GM18909 (cell line): Measurements from ENCODE around the gene MKRN2.
"Not testable (repeated sequence)": the region's sequence is repeated elsewhere in the genome, so short reads cannot be mapped to it uniquely, and the experiment has no call there.

ENCODE experiments used
- ATAC-seq: cut with Tn5 transposase; IDR thresholded peaks from one replicate; pipeline ENCODE4 v1.9.1; 2021; ENCODE audit warnings: mild to moderate bottlenecking; ENCODE audit not compliant: unreplicated experiment, poor library complexity

MKRN2 gene

DNA sequence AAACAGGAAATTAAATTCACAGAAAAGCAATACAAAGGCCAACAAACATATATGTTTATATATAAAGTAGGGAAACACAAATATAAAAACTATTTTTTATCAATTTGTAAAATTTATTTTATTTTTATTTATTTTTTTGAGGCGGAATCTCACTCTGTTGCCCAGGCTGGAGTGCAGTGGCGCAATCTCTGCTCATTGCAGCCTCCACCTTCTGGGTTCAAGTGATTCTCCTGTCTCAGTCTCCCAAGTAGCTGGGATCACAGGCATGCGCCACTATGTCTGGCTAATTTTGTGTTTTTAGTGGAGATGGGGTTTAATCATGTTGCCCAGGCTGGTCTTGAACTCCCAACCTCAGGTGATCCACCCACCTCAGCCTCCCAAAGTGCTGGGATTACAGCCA lies 68.1 kb downstream of the MKRN2 start:
- ATAC-seq: not testable (repeated sequence)

GRCh38 chr3:12627370-12627769 lies 70.5 kb downstream of the MKRN2 start:
- ATAC-seq: no peak

DNA sequence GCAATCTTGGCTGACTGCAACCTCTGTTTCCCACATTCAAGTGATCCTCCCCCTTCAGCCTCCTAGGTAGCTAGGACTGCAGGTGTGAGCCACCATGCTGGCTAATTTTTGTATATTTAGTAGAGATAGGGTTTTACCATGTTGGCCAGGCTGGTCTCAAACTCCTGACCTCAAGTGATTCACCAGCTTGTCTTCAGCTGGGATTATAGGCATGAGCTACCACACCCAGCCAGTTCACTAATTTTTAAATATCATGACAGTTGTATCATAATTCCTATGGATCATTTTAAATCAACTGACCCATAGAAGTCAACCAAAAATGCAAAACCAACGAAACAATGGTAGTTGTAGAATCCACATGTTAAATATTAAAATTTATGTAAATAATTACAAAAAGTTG lies 71.9 kb downstream of the MKRN2 start:
- no peak for ATAC-seq

DNA sequence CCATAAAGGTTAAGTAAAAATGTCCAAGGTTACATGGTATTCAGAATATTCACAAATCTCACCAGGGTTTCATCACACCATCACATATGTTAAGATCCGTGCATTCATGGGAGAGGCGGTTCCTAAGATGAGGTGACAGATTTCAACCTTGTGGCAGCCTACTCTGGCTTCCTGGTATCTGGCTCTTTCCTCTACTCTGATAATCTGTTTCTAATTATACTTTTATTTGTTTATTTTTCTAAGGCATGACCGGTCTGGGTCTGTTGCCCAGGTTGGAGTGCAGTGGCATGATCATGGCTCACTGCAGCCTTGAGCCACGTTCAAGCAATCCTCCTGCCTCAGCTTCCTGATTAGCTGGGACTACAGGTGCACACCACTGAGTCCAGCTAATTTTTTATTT lies 72.7 kb downstream of the MKRN2 start:
- no peak for ATAC-seq

- no peak for ATAC-seq
Measured at GRCh38 chr3:12630292-12630691, 73.4 kb downstream of the MKRN2 start.

- not testable (repeated sequence) for ATAC-seq
Measured at GRCh38 chr3:12630843-12631242, 74.0 kb downstream of the MKRN2 start.

DNA sequence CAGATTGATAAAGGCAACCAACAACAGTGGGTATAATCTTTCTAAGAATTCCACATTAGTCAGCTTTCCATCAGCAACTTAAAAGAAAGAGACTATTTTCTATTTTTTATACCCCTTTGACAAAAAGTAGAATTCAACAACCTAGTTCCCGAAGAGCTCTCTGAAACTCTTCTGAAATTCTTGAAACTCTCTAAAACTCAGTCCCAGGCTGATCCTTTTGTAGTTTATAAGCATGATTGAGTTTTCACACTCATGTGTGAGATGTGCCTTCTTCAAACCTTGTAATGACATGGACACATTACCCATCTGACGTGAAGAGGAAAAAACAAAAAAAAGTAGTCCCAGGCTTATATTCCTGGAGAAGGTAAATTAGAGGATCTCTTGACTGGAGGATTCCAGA lies 75.6 kb downstream of the MKRN2 start:
- ATAC-seq: no peak

- no peak for ATAC-seq
Measured at GRCh38 chr3:12633108-12633507, 76.2 kb downstream of the MKRN2 start.
